SK-N-SH (cell line): ENCODE results near the gene GRM8. TPM values are rescaled to one million over a fixed set of nuclear protein-coding genes. Genes with fewer than 3 reads are reported as not detected.

ENCODE experiments used
- CTCF ChIA-PET: fragments of 300-600, 350-600 bp; formaldehyde crosslinking; extraction: SDS; loops from one replicate; lab custom pipeline; 2021; lab: Yijun Ruan, JAX
- POLR2A ChIA-PET: fragments of 350-600 bp; sonication (Branson Sonifier 250); formaldehyde crosslinking; extraction: SDS; loops from one replicate; lab custom pipeline; 2020; ENCODE audit warnings: antibody characterized with exemption, inconsistent platforms; lab: Yijun Ruan, JAX
- DNase-seq: peaks from one replicate; pipeline ENCODE4 v3.0.0; 2012
- H2AFZ ChIP-seq: fragments of 200-600 bp; sonication (generic); 2 replicates; pipeline ENCODE4 v1.8.1; 2016; ENCODE audit warnings: antibody characterized with exemption, mild to moderate bottlenecking, low read depth
- H3F3A ChIP-seq: fragments of 200-600 bp; sonication (generic); replicated peaks from 2 replicates; pipeline ENCODE3; 2016; ENCODE audit warnings: antibody characterized with exemption, mild to moderate bottlenecking; ENCODE audit not compliant: insufficient read depth
- H3K27ac ChIP-seq, 2 experiments: fragments of 200-500 bp in 1 of 2; fragments of 200-600 bp in 1 of 2; sonication (Bioruptor generic) in 1 of 2; sonication (generic), shearing (Covaris generic) in 1 of 2; 2 replicates each; pipeline versions ENCODE4 v1.5.1 to v1.6.1; 2014 to 2016; ENCODE audit warnings: low read depth in 2 of 2, inconsistent platforms in 1 of 2, low read length in 1 of 2, mild to moderate bottlenecking in 1 of 2, mixed read lengths in 1 of 2
- H3K27me3 ChIP-seq: fragments of 200-600 bp; sonication (generic), shearing (Covaris generic); 2 replicates; pipeline ENCODE4 v1.6.1; 2016; ENCODE audit warnings: mixed run types; ENCODE audit not compliant: insufficient read depth
- H3K36me3 ChIP-seq, 2 experiments: fragments of 200-500 bp in 1 of 2; fragments of 200-600 bp in 1 of 2; sonication (Bioruptor generic) in 1 of 2; sonication (generic) in 1 of 2; replicated peaks in 1 of 2; 2 replicates each; pipeline versions ENCODE3 to v1.5.1; 2014 to 2016; ENCODE audit warnings: low read length in 1 of 2, mild to moderate bottlenecking in 1 of 2; ENCODE audit not compliant: insufficient read depth in 2 of 2, control insufficient read depth in 1 of 2
- H3K4me1 ChIP-seq, 2 experiments: fragments of 200-500 bp in 1 of 2; fragments of 200-600 bp in 1 of 2; sonication (Bioruptor generic) in 1 of 2; sonication (generic), shearing (Covaris generic) in 1 of 2; 2 replicates each; pipeline versions ENCODE4 v1.5.1 to v1.6.1; 2014 to 2016; ENCODE audit warnings: low read depth in 1 of 2, low read length in 1 of 2, mixed run types in 1 of 2; ENCODE audit not compliant: insufficient read depth in 2 of 2, control insufficient read depth in 1 of 2
- H3K4me2 ChIP-seq: fragments of 200-600 bp; sonication (generic), shearing (Covaris generic); 2 replicates; pipeline ENCODE4 v1.6.1; 2017; ENCODE audit warnings: mixed run types
- H3K4me3 ChIP-seq, 2 experiments: fragments of 200-500 bp in 1 of 2; fragments of 200-600 bp in 1 of 2; sonication (Bioruptor generic) in 1 of 2; sonication (generic), shearing (Covaris generic) in 1 of 2; 2 replicates each; pipeline versions ENCODE4 v1.5.1 to v1.8.1; 2014 to 2016; ENCODE audit warnings: low read depth in 2 of 2, inconsistent platforms in 1 of 2, low read length in 1 of 2, mild to moderate bottlenecking in 1 of 2, mixed read lengths in 1 of 2, moderate library complexity in 1 of 2
- H3K79me2 ChIP-seq: fragments of 200-600 bp; sonication (generic); 2 replicates; pipeline ENCODE4 v1.8.1; 2017; ENCODE audit warnings: mild to moderate bottlenecking; ENCODE audit not compliant: insufficient read depth
- H3K9ac ChIP-seq: fragments of 200-600 bp; sonication (generic); 2 replicates; pipeline ENCODE4 v1.6.1; 2017; ENCODE audit warnings: mixed run types
- H3K9me2 ChIP-seq: fragments of 200-600 bp; sonication (generic); 2 replicates; pipeline ENCODE4 v1.6.1; 2017; ENCODE audit warnings: mixed run types
- H3K9me3 ChIP-seq: fragments of 200-600 bp; sonication (generic); 2 replicates; pipeline ENCODE4 v1.6.1; 2017; ENCODE audit warnings: mixed run types, mild to moderate bottlenecking, moderate library complexity
- H4K20me1 ChIP-seq: fragments of 200-600 bp; sonication (generic); 2 replicates; pipeline ENCODE4 v1.6.1; 2017; ENCODE audit warnings: mild to moderate bottlenecking, mixed run types; ENCODE audit not compliant: insufficient read depth
- ELF1 ChIP-seq: IDR thresholded peaks from 2 replicates; pipeline ENCODE4 v1.4.0; 2012
- EP300 ChIP-seq, 2 experiments: IDR thresholded peaks; 2 replicates each; pipeline versions ENCODE4 v1.4.0 to v1.6.1; 2012; ENCODE audit warnings: borderline replicate concordance in 1 of 2, low read depth in 1 of 2, low read length in 1 of 2
- EZH2phosphoT487 ChIP-seq: fragments of 200-600 bp; sonication (generic); IDR thresholded peaks from 2 replicates; pipeline ENCODE4 v1.6.1; 2017; ENCODE audit warnings: low read depth, mixed run types, mild to moderate bottlenecking, antibody characterized with exemption, moderate library complexity, borderline replicate concordance
- FOSL2 ChIP-seq: IDR thresholded peaks from 2 replicates; pipeline ENCODE4 v1.4.0; 2012; ENCODE audit warnings: low read depth, mild to moderate bottlenecking, moderate library complexity, borderline replicate concordance
- GABPA ChIP-seq: IDR thresholded peaks from 2 replicates; pipeline ENCODE4 v1.4.0; 2012; ENCODE audit warnings: low read depth, mild to moderate bottlenecking
- JUND ChIP-seq: IDR thresholded peaks from 2 replicates; pipeline ENCODE4 v1.4.0; 2012
- MAX ChIP-seq: IDR thresholded peaks from 2 replicates; pipeline ENCODE4 v1.4.0; 2012; ENCODE audit warnings: low read depth
- MEF2A ChIP-seq: IDR thresholded peaks from 2 replicates; pipeline ENCODE4 v1.4.0; 2012; ENCODE audit warnings: low read depth, borderline replicate concordance
- NRF1 ChIP-seq: IDR thresholded peaks from 2 replicates; pipeline ENCODE4 v1.6.1; 2012; ENCODE audit warnings: low read depth, mild to moderate bottlenecking, low read length
- PBX3 ChIP-seq: IDR thresholded peaks from 2 replicates; pipeline ENCODE4; 2012
- RCOR1 ChIP-seq: fragments of 150-350 bp; IDR thresholded peaks from 2 replicates; pipeline ENCODE4 v1.6.1; 2017; ENCODE audit warnings: antibody characterized with exemption, low read length
- REST ChIP-seq: IDR thresholded peaks from 2 replicates; pipeline ENCODE4 v1.6.1; 2012; ENCODE audit warnings: mild to moderate bottlenecking, low read depth, low read length, moderate library complexity
- RXRA ChIP-seq: IDR thresholded peaks from 2 replicates; pipeline ENCODE4 v1.4.0; 2012; ENCODE audit warnings: low read depth, mild to moderate bottlenecking, borderline replicate concordance
- USF1 ChIP-seq: IDR thresholded peaks from 2 replicates; pipeline ENCODE4 v1.4.0; 2012; ENCODE audit warnings: low read depth, borderline replicate concordance
- ZBTB33 ChIP-seq: IDR thresholded peaks from 2 replicates; pipeline ENCODE4 v1.4.0; 2012; ENCODE audit warnings: low read depth, borderline replicate concordance
- WGBS: methylation state at CpG from one replicate; pipeline ENCODE4 v1.1.6; 2017; ENCODE audit warnings: low lambda C conversion rate; 5-methylcytosine and 5-hydroxymethylcytosine counted together
- polyA plus RNA-seq, 3 experiments: library from polyadenylated mRNA; depleted of rRNA; stranded (reverse); fragments of >200 nt; gene quantifications; 2 replicates each; pipeline ENCODE4 v1.2.3, GENCODE V29; 2012
- TF ChIP-seq, protein P1 (sequence below): fragments of 150-350 bp; IDR thresholded peaks from 2 replicates; pipeline ENCODE4 v1.6.1; 2017; ENCODE audit warnings: antibody characterized with exemption, low read length, low read depth, borderline replicate concordance

Gene GRM8
- polyA plus RNA-seq, 1 of the 3 experiments (the other 2 are of a cell fraction): 0.10 TPM

DNA sequence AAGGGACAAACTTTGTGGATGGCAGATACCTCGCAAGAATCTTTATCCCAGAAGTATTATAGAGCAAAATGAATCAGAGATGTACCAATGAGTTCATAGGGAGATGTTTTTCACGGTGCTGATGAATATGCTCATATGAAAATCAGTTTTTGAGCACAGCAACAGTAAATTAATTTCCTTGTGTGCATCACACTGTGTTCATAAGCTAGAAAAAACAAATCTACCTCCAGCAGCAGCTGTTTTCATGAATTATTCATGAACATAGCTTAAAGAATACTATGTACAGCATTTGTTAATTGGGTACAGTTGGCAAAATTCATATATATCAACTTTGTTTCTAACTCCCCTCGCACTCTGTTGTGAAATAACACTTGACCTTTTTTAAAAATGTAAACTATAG is 809.8 kb downstream of the GRM8 start (continued):
- TF ChIP-seq PBX3: no peak

- CTCF ChIA-PET: interaction anchor here (0.6 kb wide), 1 partner anchor 301 kb away, joined by 4 read pairs; no protein-coding TSS in a partner anchor
- TF ChIP-seq EZH2phosphoT487 (no peak), MAX (no peak), MEF2A (no peak), GABPA (no peak), RXRA (no peak), PBX3 (no peak), ZBTB33 (no peak)
- TF ChIP-seq, protein P1, sequence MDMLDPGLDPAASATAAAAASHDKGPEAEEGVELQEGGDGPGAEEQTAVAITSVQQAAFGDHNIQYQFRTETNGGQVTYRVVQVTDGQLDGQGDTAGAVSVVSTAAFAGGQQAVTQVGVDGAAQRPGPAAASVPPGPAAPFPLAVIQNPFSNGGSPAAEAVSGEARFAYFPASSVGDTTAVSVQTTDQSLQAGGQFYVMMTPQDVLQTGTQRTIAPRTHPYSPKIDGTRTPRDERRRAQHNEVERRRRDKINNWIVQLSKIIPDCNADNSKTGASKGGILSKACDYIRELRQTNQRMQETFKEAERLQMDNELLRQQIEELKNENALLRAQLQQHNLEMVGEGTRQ: no peak
Measured at GRCh38 chr7:126441745-126442144, 811.0 kb downstream of the GRM8 start.

GRCh38 chr7:126440542-126440941 is 812.2 kb downstream of the GRM8 start:
- H3F3A ChIP-seq: no peaks in the 10 kb centered on the region
- H3K4me2 ChIP-seq: no peak overlapping the region
- CTCF ChIA-PET: no interaction called here
- POLR2A ChIA-PET: no interaction called here
- H3K36me3 ChIP-seq: no peaks in the 10 kb centered on the region
- H2AFZ ChIP-seq: no peak overlapping the region
- no peak for DNase-seq
- H3K9me2 ChIP-seq: no peaks in the 10 kb centered on the region
- H3K27me3 ChIP-seq: no peaks in the 10 kb centered on the region
- H3K4me3 ChIP-seq: no peak overlapping the region
- no peak overlapping the region for H3K27ac ChIP-seq
- H3K9me3 ChIP-seq: no peaks in the 10 kb centered on the region
- 71% methylated on average over 2 of the region's 2 CpGs for WGBS
- no peaks in the 10 kb centered on the region for H3K4me1 ChIP-seq
- H3K9ac ChIP-seq: no peak overlapping the region
- H4K20me1 ChIP-seq: no peaks in the 10 kb centered on the region
- H3K79me2 ChIP-seq: no peaks in the 10 kb centered on the region
- TF ChIP-seq REST: no peak
- no peak for TF ChIP-seq NRF1
- no peak for TF ChIP-seq GABPA
- TF ChIP-seq MEF2A: no peak
- no peak for TF ChIP-seq USF1
- no peak for TF ChIP-seq RCOR1
- TF ChIP-seq EP300 (IDR thresholded peaks at IDR 0.05; ENCODE audit: borderline replicate concordance in 1 of 2, low read depth in 1 of 2, low read length in 1 of 2): no peak
- no peak for TF ChIP-seq FOSL2
- no peak for TF ChIP-seq JUND
- no peak for TF ChIP-seq ELF1

More at GRCh38 chr7:126441745-126442144, 811.0 kb downstream of the GRM8 start:
- Histone ChIP-seq H3K4me2 (no peak overlapping the region), H3K4me1 (no peaks in the 10 kb centered on the region), H4K20me1 (no peaks in the 10 kb centered on the region), H3K27me3 (no peaks in the 10 kb centered on the region), H3K9ac (no peak overlapping the region), H3K9me2 (no peaks in the 10 kb centered on the region), H3F3A (no peaks in the 10 kb centered on the region), H3K27ac (no peak overlapping the region), H2AFZ (no peak overlapping the region), H3K4me3 (no peak overlapping the region), H3K36me3 (no peaks in the 10 kb centered on the region), H3K79me2 (no peaks in the 10 kb centered on the region), H3K9me3 (no peaks in the 10 kb centered on the region)
- WGBS: 53% methylated on average over 2 of the region's 2 CpGs
- DNase-seq: no peak
- POLR2A ChIA-PET: no interaction called here
